ENCODE measurements around the gene NSA2. TPM values are rescaled to one million over a fixed set of nuclear protein-coding genes. Genes with fewer than 3 reads are reported as not detected.
"Not testable (repeated sequence)": the region's sequence is repeated elsewhere in the genome, so short reads cannot be mapped to it uniquely, and the experiment has no call there.

The NSA2 gene
- total RNA-seq, 4 donors from 2014 or later: 26.1 to 78.4 (median 40.1) TPM

DNA sequence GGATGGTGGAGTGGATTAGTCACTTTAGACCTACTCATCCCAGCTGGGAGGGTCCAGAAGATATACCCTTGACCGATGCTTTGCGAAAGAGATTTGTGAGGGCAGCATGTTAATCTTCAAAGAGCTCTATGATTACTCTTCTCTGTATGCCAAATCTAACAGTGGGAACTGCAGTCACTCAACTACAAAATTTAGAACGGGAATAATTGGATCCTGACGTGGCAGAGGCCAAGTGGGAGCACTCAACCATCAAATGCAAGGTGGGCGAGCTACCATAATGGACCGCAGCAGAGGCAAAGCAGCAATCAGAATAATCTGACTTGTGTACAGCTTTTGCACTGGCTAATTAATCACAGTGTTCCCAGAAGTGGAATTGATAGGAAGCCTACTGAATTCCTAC, 20.4 kb downstream of the NSA2 start:
- H3K27me3 ChIP-seq: no peaks in the 10 kb centered on the region
- no peaks in the 10 kb centered on the region for H3K4me1 ChIP-seq
- no peaks in the 10 kb centered on the region for H3K36me3 ChIP-seq
- no peak overlapping the region for H3K27ac ChIP-seq
- no peak for TF ChIP-seq POLR2A (IDR thresholded peaks at IDR 0.05)
- TF ChIP-seq, protein P1, sequence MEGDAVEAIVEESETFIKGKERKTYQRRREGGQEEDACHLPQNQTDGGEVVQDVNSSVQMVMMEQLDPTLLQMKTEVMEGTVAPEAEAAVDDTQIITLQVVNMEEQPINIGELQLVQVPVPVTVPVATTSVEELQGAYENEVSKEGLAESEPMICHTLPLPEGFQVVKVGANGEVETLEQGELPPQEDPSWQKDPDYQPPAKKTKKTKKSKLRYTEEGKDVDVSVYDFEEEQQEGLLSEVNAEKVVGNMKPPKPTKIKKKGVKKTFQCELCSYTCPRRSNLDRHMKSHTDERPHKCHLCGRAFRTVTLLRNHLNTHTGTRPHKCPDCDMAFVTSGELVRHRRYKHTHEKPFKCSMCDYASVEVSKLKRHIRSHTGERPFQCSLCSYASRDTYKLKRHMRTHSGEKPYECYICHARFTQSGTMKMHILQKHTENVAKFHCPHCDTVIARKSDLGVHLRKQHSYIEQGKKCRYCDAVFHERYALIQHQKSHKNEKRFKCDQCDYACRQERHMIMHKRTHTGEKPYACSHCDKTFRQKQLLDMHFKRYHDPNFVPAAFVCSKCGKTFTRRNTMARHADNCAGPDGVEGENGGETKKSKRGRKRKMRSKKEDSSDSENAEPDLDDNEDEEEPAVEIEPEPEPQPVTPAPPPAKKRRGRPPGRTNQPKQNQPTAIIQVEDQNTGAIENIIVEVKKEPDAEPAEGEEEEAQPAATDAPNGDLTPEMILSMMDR (IDR thresholded peaks at IDR 0.05): no peak
- DNase-seq: no peak
- H3K4me3 ChIP-seq: no peak overlapping the region
- H3K9me3 ChIP-seq: no peaks in the 10 kb centered on the region

DNA sequence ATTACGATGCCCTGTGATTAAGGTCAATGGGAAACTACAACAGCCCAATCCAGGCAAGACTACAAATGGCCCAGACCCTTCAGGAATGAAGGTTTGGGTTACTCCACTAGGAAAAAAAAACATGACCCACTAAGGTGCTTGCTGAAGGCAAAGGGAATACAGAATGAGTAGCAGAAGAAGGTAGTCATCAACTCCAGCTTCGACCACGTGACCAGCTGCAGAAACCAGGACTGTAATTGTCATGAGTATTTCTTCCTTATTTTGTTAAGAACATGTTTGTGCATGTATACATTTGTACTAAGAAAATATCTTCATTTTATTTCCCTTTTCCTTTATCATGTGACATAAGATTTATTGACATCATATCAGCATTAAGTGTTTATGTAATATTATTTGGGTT, 24.6 kb downstream of the NSA2 start:
- H3K36me3 ChIP-seq, H3K4me3 ChIP-seq, H3K9me3 ChIP-seq, H3K4me1 ChIP-seq, H3K27ac ChIP-seq, H3K27me3 ChIP-seq, DNase-seq: not testable (repeated sequence)

DNA sequence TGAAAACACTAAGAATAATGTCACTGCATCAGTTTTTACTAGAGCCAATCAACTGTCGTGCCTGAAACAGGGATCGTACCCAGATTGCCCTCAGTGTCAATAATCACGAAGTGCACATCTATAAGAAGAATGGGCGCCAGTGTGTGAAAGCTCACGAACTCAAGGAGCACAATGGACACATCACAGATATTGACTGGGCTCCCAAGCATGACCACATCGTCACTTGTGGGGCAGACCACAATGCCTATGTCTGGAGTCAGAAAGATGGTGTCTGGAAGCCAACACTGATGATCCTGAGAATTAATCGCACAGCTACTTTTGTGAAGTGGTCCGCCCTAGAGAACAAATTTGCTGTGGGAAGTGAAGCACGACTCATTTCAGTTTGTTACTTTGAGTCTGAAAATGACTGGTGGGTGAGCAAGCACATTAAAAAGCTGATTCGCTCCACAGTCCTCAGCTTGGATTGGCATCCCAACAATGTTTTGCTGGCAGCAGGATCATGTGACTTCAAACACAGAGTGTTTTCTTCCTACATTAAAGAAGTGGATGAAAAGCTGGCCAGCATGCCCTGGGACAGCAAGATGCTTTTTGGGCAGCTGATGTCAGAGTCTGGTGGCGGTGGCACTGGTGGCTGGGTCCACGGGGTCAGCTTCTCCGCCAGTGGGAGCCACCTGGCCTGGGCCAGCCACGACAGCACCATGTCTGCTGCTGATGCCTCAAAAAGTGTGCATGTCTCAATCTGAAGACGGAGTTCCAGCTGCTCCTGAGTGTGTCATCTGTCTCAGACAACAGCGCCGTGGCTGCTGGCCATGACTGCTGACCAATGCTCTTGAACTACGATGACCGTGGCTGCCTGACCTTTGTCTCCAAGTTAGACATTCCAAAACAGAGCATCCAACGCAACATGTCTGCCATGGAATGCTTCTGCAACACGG, 32.2 kb downstream of the NSA2 start:
- no peaks in the 10 kb centered on the region for H3K9me3 ChIP-seq
- no peaks in the 10 kb centered on the region for H3K36me3 ChIP-seq
- no peak for TF ChIP-seq POLR2A (IDR thresholded peaks at IDR 0.05)
- TF ChIP-seq, protein P1 (IDR thresholded peaks at IDR 0.05): no peak
- H3K4me3 ChIP-seq: no peak overlapping the region
- H3K27ac ChIP-seq: no peak overlapping the region
- DNase-seq: no peak
- no peaks in the 10 kb centered on the region for H3K4me1 ChIP-seq
- H3K27me3 ChIP-seq: no peaks in the 10 kb centered on the region

DNA sequence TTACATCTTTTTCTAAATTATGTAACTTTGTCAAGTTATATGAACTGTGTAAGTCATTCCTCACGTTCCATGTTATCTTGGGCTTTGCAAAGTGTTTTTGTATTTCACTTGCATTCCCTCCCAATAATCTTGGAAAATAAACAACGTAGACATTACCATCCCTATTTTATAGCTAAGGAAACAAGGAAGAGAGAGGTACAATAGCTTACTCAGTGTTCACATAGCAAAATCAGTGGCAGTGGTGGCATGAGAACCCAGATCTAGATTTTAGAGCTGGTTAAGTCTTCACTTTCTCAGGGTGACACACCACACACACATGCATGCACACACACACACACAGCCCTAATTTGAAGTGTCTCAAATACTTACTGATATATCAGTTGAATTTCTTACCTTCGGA, 34.1 kb downstream of the NSA2 start:
- no peak overlapping the region for H3K4me3 ChIP-seq
- TF ChIP-seq POLR2A (IDR thresholded peaks at IDR 0.05): no peak
- TF ChIP-seq, protein P1 (IDR thresholded peaks at IDR 0.05): no peak
- H3K36me3 ChIP-seq: no peaks in the 10 kb centered on the region
- no peaks in the 10 kb centered on the region for H3K9me3 ChIP-seq
- no peaks in the 10 kb centered on the region for H3K4me1 ChIP-seq
- no peaks in the 10 kb centered on the region for H3K27me3 ChIP-seq
- no peak overlapping the region for H3K27ac ChIP-seq
- DNase-seq: no peak

DNA sequence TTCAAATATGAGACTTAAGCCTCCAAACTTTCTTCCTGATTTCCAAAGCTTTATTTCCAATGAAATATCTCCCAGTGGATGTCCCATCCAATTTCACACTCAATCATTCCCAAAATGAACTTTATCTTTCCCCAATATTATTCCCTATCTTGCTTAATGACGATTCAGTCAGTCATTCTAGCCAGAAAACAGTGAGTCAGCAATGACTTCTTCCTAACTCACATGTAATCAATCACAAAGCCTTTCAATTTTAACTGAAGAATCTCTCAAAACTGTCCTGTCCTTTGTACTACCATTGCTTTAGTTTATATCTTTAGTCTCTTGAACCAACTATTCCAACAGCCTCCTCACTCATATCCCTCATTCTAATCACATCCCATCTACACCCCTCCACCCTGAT, 34.9 kb downstream of the NSA2 start:
- Histone ChIP-seq H3K9me3 (no peaks in the 10 kb centered on the region), H3K27ac (no peak overlapping the region), H3K4me3 (no peak overlapping the region), H3K4me1 (no peaks in the 10 kb centered on the region), H3K27me3 (no peaks in the 10 kb centered on the region), H3K36me3 (no peaks in the 10 kb centered on the region)
- TF ChIP-seq POLR2A (IDR thresholded peaks at IDR 0.05): no peak
- TF ChIP-seq, protein P1 (IDR thresholded peaks at IDR 0.05): no peak
- no peak for DNase-seq

DNA sequence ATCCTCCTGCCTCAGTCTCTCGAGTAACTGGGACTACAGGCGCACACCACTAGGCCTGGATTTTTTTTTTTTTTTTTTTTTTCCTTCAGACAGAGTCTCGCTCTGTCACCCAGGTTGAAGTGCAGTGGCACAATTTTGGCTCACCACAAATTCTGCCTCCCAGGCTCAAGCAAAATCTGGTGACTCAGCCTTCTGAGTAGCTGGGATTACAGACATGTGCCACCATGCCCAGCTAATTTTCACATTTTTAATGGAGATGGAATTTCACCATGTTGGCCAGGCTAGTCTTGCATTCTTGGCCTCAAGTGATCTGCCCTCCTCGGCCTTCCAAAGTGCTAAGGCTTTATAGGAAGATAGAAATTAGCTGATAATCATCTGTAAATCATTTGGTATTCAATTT, 43.9 kb downstream of the NSA2 start:
- H3K36me3 ChIP-seq: no peaks in the 10 kb centered on the region
- no peak overlapping the region for H3K27ac ChIP-seq
- no peak for DNase-seq
- H3K4me3 ChIP-seq: no peak overlapping the region
- H3K4me1 ChIP-seq: no peaks in the 10 kb centered on the region
- TF ChIP-seq, protein P1 (IDR thresholded peaks at IDR 0.05): no peak
- TF ChIP-seq POLR2A (IDR thresholded peaks at IDR 0.05): no peak
- no peaks in the 10 kb centered on the region for H3K9me3 ChIP-seq
- H3K27me3 ChIP-seq: no peaks in the 10 kb centered on the region
